GM19324 (cell line): ENCODE results near the gene WDR88.
"Not testable (repeated sequence)": the region's sequence is repeated elsewhere in the genome, so short reads cannot be mapped to it uniquely, and the experiment has no call there.

ENCODE experiments used
- ATAC-seq: cut with Tn5 transposase; IDR thresholded peaks from one replicate; pipeline ENCODE4 v1.9.1; 2021; ENCODE audit warnings: mild to moderate bottlenecking, moderate library complexity; ENCODE audit not compliant: unreplicated experiment, low FRiP score

The WDR88 gene

GRCh38 chr19:33125929-33126388, 6.0 kb upstream of the WDR88 start:
- no peak for ATAC-seq

DNA sequence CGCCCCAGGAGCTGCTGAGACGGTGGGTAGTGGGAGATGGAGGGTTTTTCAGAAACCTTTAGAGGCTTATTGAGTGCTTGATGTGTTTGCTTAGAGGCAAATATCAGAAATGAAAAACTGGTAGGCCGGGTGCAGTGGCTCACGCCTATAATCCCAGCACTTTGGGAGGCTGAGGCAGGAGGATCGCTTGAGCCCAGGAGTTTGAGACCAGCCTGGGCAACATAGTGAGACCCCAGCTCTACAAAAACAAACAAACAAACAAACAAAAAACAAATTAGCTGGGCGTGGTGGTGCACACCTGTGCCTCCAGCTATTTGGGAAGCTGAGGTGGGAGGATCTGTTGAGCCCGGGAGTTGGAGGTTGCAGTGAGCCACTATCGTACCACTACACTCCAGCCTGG, 5.2 kb upstream of the WDR88 start:
- not testable (repeated sequence) for ATAC-seq

- ATAC-seq, result no peak
Measured at GRCh38 chr19:33129901-33130300, 2.0 kb upstream of the WDR88 start.

- no peak for ATAC-seq
Measured at GRCh38 chr19:33130433-33130832, 1.5 kb upstream of the WDR88 start.

DNA sequence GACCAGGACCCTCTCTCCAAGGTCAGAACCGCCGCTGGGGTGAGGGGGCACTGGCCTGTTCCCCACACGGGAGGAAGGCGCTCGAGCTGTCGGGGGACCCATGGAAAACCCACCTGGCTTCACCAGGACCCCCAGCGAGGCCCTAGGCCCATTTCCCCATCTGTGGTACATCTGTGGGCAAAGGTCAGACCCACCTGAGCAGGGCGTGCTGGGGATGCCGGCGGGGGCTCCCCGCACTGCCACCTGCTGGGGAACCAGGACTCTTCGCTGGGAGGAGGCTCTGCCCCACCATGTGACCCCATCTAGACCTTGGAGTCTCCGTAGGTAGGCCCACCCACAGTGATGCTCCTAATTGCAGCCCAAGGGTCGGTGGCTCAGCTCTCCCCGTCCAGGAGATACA, 511 bp downstream of the WDR88 start:
- ATAC-seq, result no peak

- ATAC-seq, result no peak
Measured at GRCh38 chr19:33133438-33134031, 1.6 kb downstream of the WDR88 start.

DNA sequence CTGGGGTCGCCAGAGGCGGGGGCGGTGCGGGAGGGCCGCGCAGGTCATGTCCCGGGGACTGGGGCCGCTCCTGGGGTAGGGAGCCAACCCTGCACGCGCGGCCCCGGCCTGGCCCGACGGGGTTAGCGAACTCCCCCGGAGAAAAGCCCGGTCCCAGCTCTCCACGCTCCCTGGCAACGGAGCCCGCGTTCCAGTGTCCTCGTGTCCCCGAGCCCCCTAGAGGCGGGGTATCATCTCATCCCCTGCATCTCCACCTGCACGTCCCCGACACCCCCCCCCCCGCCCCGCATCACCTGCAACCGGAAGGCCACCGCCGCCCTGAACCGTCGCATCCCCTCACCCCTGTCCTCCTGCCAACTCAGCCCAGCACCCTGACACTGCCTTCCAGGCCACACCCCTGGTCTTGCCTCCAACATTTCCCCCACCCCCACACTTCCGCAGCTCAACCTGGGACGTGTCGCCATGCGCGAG, 2.7 kb downstream of the WDR88 start:
- ATAC-seq, result no peak

DNA sequence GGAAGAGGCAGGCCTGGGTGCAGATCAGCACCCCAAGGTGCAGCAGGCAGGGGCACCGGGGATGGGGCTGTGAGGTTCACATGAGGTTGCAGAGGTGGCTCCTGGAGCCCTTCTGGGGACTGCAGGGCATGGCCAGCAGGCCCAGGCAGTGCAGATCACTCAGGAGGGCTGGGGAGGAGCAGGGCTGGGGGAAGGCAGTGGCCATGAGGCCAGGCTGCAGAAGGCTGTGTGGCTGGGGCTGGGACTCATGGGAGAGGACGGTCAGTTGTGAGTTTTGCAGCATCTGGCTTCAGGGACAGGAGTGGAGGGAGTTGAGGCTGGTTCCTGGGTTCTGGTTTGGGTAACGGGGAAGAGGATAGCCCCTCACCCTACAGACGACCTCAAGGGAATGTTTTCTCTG, 7.3 kb downstream of the WDR88 start:
- no peak for ATAC-seq

DNA sequence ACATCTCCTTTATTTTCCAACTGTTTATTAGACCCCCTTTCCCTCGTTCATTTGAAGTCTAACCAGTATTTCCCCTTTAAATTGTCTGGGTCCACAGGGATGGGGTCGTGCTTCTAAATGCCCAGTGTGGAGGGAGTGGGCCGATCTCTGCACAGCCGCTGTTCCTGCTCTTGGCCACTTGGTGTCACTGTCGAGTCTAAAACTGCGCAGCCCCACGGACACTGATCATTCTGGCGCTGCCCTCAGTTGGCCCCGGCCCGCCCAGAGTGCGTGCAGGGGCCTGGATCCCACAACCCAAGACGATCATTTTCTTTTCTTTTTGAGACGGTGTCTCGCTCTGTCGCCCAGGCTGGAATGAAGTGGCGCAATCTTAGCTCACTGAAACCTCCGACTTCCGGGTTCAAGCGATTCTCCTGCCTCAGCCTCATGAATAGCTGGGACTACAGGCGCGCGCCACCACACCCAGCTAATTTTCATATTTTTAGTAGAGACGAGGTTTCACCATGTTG, 12.0 kb downstream of the WDR88 start:
- ATAC-seq, result peak; percentile 79

DNA sequence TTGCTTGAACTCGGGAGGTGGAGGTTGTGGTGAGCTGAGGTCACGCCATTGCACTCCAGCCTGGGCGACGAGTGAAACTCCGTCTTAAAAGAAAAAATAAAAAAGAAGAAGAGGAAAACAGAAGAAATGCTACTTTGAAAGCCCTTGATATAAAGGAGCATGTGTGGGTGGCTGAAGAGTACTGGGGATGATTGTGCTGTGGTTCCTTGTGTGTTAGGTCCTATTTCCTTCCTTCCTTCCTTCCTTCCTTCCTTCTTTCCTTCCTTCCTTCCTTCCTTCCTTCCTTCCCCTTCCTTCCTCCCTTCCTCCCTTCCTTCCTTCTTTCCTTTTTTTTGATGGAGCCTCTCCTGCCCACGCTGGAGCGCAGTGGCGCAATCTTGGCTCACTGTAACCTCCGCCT, 14.3 kb downstream of the WDR88 start:
- ATAC-seq, result no peak

GRCh38 chr19:33147538-33147937, 15.6 kb downstream of the WDR88 start:
- ATAC-seq, result no peak

GRCh38 chr19:33150852-33151518, 19.1 kb downstream of the WDR88 start:
- no peak for ATAC-seq

- no peak for ATAC-seq
Measured at GRCh38 chr19:33152176-33152575, 20.3 kb downstream of the WDR88 start.

- ATAC-seq, result not testable (repeated sequence)
Measured at GRCh38 chr19:33152625-33153024, 20.7 kb downstream of the WDR88 start.

DNA sequence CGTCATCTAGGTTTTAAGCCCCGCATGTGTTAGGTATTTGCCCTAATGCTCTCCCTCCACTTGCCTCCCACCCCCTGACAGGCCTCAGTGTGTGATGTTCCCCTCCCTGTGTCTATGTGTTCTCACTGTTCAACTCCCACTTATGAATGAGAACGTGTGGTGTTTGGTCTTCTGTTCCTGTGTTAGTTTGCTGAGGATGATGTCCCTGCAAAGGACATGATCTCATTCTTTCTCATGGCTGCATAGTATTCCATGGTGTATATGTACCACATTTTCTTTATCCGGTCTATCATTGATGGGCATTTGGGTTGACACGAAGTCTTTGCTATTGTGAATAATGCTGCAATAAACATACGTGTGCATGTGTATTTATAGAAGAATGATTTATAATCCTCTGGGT, 22.4 kb downstream of the WDR88 start:
- ATAC-seq, result not testable (repeated sequence)

- ATAC-seq, result no peak
Measured at GRCh38 chr19:33156334-33156733, 24.4 kb downstream of the WDR88 start.

- no peak for ATAC-seq
Measured at GRCh38 chr19:33157906-33158305, 26.0 kb downstream of the WDR88 start.

- no peak for ATAC-seq
Measured at GRCh38 chr19:33158365-33158764, 26.5 kb downstream of the WDR88 start.

DNA sequence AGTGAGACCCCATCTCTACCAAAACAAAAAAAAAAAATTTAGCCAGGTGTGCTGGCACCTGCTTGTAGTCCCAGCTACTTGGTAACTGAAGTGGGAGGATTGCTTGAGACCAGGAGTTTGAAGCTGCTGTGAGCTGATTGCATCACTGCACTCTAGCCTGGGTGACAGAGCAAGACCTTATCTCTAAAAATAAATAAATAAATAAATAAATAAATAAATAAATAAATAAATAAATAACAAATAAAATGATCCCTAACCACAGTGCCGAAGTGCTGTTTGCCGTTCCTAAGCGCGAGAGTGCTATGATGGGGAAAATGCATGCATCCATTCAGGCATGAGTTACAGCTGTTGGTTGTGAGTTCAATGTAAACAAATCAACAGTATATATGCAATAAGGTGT, 27.2 kb downstream of the WDR88 start:
- no peak for ATAC-seq

DNA sequence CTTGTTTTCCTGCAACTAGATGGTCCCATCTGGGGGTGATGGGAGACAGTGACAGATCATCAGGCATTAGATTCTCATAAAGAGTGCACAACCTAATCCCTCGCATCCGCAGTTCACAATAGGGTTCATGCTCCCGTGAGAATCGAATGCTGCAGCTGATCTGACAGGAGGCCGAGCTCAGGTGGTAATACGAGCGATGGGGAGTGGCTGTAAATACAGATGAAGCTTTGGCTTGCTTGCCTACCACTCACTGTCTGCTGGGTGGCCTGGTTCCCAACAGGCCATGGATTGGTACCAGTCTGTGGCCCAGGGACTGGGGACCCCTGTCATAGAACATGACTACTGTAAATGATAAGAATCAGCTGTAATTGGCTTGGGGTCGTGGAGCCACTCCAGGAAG, 28.0 kb downstream of the WDR88 start:
- ATAC-seq, result no peak

GRCh38 chr19:33161201-33161600, 29.3 kb downstream of the WDR88 start:
- ATAC-seq, result no peak

GRCh38 chr19:33163481-33163880, 31.6 kb downstream of the WDR88 start:
- ATAC-seq, result no peak
